ENCODE results near the gene HNRNPLL. TPM values are rescaled to one million over a fixed set of nuclear protein-coding genes. Genes with fewer than 3 reads are reported as not detected.

HNRNPLL gene
- total and polyA plus RNA-seq, 2 of the 13 experiments (the other 11 are each of a cell fraction or from before 2014, with no cell fraction given) = 49.4 to 103 TPM

GRCh38 chr2:38535744-38536506 is 66.8 kb downstream of the HNRNPLL start (continued):
- TF ChIP-seq ZNF484 (CRISPR knock-in tag; IDR thresholded peaks at IDR 0.05; ENCODE audit: borderline replicate concordance, low read depth) = 0 out of 2 replicates have a peak, but pooled peaks have one; percentile 91
- peak; percentile 86 for TF ChIP-seq ZNF280D (CRISPR knock-in tag; IDR thresholded peaks at IDR 0.05)
- TF ChIP-seq ZNF761 (CRISPR knock-in tag; conservative IDR thresholded peaks at IDR 0.05) = 0 out of 2 replicates have a peak, but pooled peaks have one; percentile 41
- peak; percentile 48; the same call in 1 of the 2 replicates for TF ChIP-seq KLF9 (CRISPR knock-in tag; IDR thresholded peaks at IDR 0.05; ENCODE audit: low read depth)
- peak; percentile 98 for TF ChIP-seq ZSCAN31 (CRISPR knock-in tag; IDR thresholded peaks at IDR 0.05; ENCODE audit: low read depth)
- TF ChIP-seq MYC (CRISPR knock-in tag; IDR thresholded peaks at IDR 0.05; ENCODE audit: borderline replicate concordance) = peak; percentile 71; the same call in 1 of the 2 replicates
- no peak for TF ChIP-seq ZNF275 (CRISPR knock-in tag; IDR thresholded peaks at IDR 0.05; ENCODE audit: borderline replicate concordance)
- TF ChIP-seq TFDP1 (CRISPR knock-in tag; IDR thresholded peaks at IDR 0.05; ENCODE audit: borderline replicate concordance) = peak; percentile 59; the same call in 1 of the 2 replicates
- peak; percentile 89 for TF ChIP-seq FOXC1 (CRISPR knock-in tag; IDR thresholded peaks at IDR 0.05; ENCODE audit: borderline replicate concordance)
- no peak for TF ChIP-seq MYNN (CRISPR knock-in tag; IDR thresholded peaks at IDR 0.05; ENCODE audit: low read depth)
- TF ChIP-seq ZNF678 (CRISPR knock-in tag; IDR thresholded peaks at IDR 0.05) = 0 out of 2 replicates have a peak, but pooled peaks have one; percentile 57
- TF ChIP-seq JARID2 (CRISPR knock-in tag; IDR thresholded peaks at IDR 0.05; ENCODE audit: insufficient replicate concordance) = peak; percentile 86
- peak; percentile 76 for TF ChIP-seq ZFY (CRISPR knock-in tag; IDR thresholded peaks at IDR 0.05)
- no peak for TF ChIP-seq ZNF24 (IDR thresholded peaks at IDR 0.05)
- 0 out of 2 replicates have a peak, but pooled peaks have one; percentile 37 for TF ChIP-seq HNRNPL (IDR thresholded peaks at IDR 0.05; ENCODE audit: low read depth, low read length)
- TF ChIP-seq BHLHE40 (IDR thresholded peaks at IDR 0.05; ENCODE audit: low read length) = no peak
- 0 out of 2 replicates have a peak, but pooled peaks have one; percentile 35 for TF ChIP-seq AHDC1 (CRISPR knock-in tag; IDR thresholded peaks at IDR 0.05; ENCODE audit: borderline replicate concordance)
